H9 (cell line): Measurements from ENCODE around the gene MDFIC. TPM values are rescaled to one million over a fixed set of nuclear protein-coding genes. Genes with fewer than 3 reads are reported as not detected.

Source experiments
- DNase-seq: peaks from one replicate; pipeline ENCODE4 v3.0.0-alpha.2; 2017
- H2AFZ ChIP-seq: one replicate; pipeline ENCODE4 v1.6.1; 2013; ENCODE audit warnings: mild to moderate bottlenecking, low read length, control low read depth, moderate library complexity
- H2AK5ac ChIP-seq: 2 replicates; pipeline ENCODE4 v1.6.1; 2013; ENCODE audit warnings: low read length, control low read depth, mixed read lengths; ENCODE audit not compliant: insufficient read length
- H2BK120ac ChIP-seq: one replicate; pipeline ENCODE4 v1.6.1; 2013; ENCODE audit warnings: low read depth, mild to moderate bottlenecking, low read length, control low read depth, inconsistent platforms; ENCODE audit not compliant: poor library complexity, severe bottlenecking
- H2BK12ac ChIP-seq: 2 replicates; pipeline ENCODE4 v1.6.1; 2013; ENCODE audit warnings: low read length, control low read depth, mixed read lengths, low read depth; ENCODE audit not compliant: insufficient read length
- H2BK15ac ChIP-seq: 2 replicates; pipeline ENCODE4 v1.6.1; 2013; ENCODE audit warnings: low read depth, low read length, control low read depth
- H2BK20ac ChIP-seq: one replicate; pipeline ENCODE4 v1.6.1; 2013; ENCODE audit warnings: low read depth, mild to moderate bottlenecking, low read length, control low read depth, inconsistent platforms; ENCODE audit not compliant: poor library complexity, severe bottlenecking
- H2BK5ac ChIP-seq: 2 replicates; pipeline ENCODE4 v1.6.1; 2013; ENCODE audit warnings: low read length, control low read depth, mixed read lengths; ENCODE audit not compliant: insufficient read length
- H3K14ac ChIP-seq: 2 replicates; pipeline ENCODE4 v1.6.1; 2013; ENCODE audit warnings: low read length, control low read depth; ENCODE audit not compliant: insufficient read depth
- H3K18ac ChIP-seq: 2 replicates; pipeline ENCODE4 v1.6.1; 2013; ENCODE audit warnings: low read depth, mild to moderate bottlenecking, mixed read lengths, low read length, control low read depth; ENCODE audit not compliant: insufficient read length
- H3K23ac ChIP-seq: 2 replicates; pipeline ENCODE4 v1.6.1; 2013; ENCODE audit warnings: low read length, control low read depth, mixed read lengths, low read depth; ENCODE audit not compliant: insufficient read length
- H3K23me2 ChIP-seq: 2 replicates; pipeline ENCODE4 v1.6.1; 2013; ENCODE audit warnings: low read depth, mild to moderate bottlenecking, mixed read lengths, low read length, control low read depth; ENCODE audit not compliant: insufficient read length, poor library complexity, severe bottlenecking
- H3K27ac ChIP-seq: 2 replicates; pipeline ENCODE4 v1.5.1; 2013; ENCODE audit warnings: low read length, control low read depth, mixed read lengths, low read depth; ENCODE audit not compliant: insufficient read length
- H3K27me3 ChIP-seq: 2 replicates; pipeline ENCODE4 v1.6.1; 2013; ENCODE audit warnings: low read length, control low read depth, inconsistent platforms; ENCODE audit not compliant: insufficient read depth
- H3K4ac ChIP-seq: 2 replicates; pipeline ENCODE4 v1.6.1; 2013; ENCODE audit warnings: low read depth, mild to moderate bottlenecking, control low read depth, inconsistent platforms, low read length, moderate library complexity
- H3K4me1 ChIP-seq: 2 replicates; pipeline ENCODE4 v1.6.1; 2013; ENCODE audit warnings: low read length, control low read depth, inconsistent platforms; ENCODE audit not compliant: insufficient read depth
- H3K4me2 ChIP-seq: 2 replicates; pipeline ENCODE4 v1.6.1; 2013; ENCODE audit warnings: low read length, control low read depth, mixed read lengths; ENCODE audit not compliant: insufficient read length, insufficient read depth
- H3K56ac ChIP-seq: 2 replicates; pipeline ENCODE4 v1.6.1; 2013; ENCODE audit warnings: low read depth, mild to moderate bottlenecking, mixed read lengths, low read length, control low read depth; ENCODE audit not compliant: insufficient read length
- H3K79me1 ChIP-seq: 2 replicates; pipeline ENCODE4 v1.6.1; 2013; ENCODE audit warnings: low read depth, mild to moderate bottlenecking, moderate library complexity, low read length, control low read depth, inconsistent platforms; ENCODE audit not compliant: insufficient read depth, poor library complexity, severe bottlenecking
- H3K79me2 ChIP-seq: 2 replicates; pipeline ENCODE4 v1.6.1; 2013; ENCODE audit warnings: low read length, control low read depth, inconsistent platforms; ENCODE audit not compliant: insufficient read depth
- H3K9ac ChIP-seq: 2 replicates; pipeline ENCODE4 v1.6.1; 2013; ENCODE audit warnings: low read length, control low read depth, mixed read lengths; ENCODE audit not compliant: insufficient read length; ENCODE audit errors: extremely low read depth
- H3K9me3 ChIP-seq: one replicate; pipeline ENCODE4 v1.6.1; 2013; ENCODE audit warnings: low read depth, low read length, inconsistent platforms; ENCODE audit not compliant: control insufficient read depth
- H3T11ph ChIP-seq: one replicate; pipeline ENCODE4 v1.6.1; 2013; ENCODE audit warnings: mild to moderate bottlenecking, low read length, control low read depth, inconsistent platforms
- H4K20me1 ChIP-seq: one replicate; pipeline ENCODE4 v1.6.1; 2013; ENCODE audit not compliant: control insufficient read depth, insufficient read length, insufficient read depth
- H4K5ac ChIP-seq: 2 replicates; pipeline ENCODE4 v1.6.1; 2013; ENCODE audit warnings: low read depth, mild to moderate bottlenecking, mixed read lengths, low read length, control low read depth; ENCODE audit not compliant: insufficient read length
- H4K8ac ChIP-seq: replicated peaks from 2 replicates; pipeline ENCODE4 v1.6.1; 2013; ENCODE audit warnings: low read length, control low read depth, mixed read lengths, low read depth; ENCODE audit not compliant: insufficient read length
- H4K91ac ChIP-seq: 2 replicates; pipeline ENCODE4 v1.6.1; 2013; ENCODE audit warnings: low read depth, mild to moderate bottlenecking, moderate library complexity, mixed read lengths, low read length, control low read depth; ENCODE audit not compliant: insufficient read length
- H3K27ac Mint-ChIP-seq, 3 experiments: 2 replicates in 2 of 3; 3 replicates in 1 of 3; pipeline ENCODE4 v1.8.0; 2020 to 2021; ENCODE audit warnings: mixed read lengths in 3 of 3, mild to moderate bottlenecking in 1 of 3, moderate library complexity in 1 of 3
- H3K27me3 Mint-ChIP-seq: 2 replicates; pipeline ENCODE4 v1.8.0; 2021; ENCODE audit warnings: low read depth, mild to moderate bottlenecking, moderate library complexity, mixed read lengths
- H3K36me3 Mint-ChIP-seq, 3 experiments: 2 replicates in 2 of 3; 3 replicates in 1 of 3; pipeline ENCODE4 v1.8.0; 2020 to 2021; ENCODE audit warnings: low read depth in 3 of 3, mixed read lengths in 3 of 3; ENCODE audit not compliant: insufficient read depth in 1 of 3
- H3K4me1 Mint-ChIP-seq, 2 experiments: 2 replicates each; pipeline ENCODE4 v1.8.0; 2020; ENCODE audit warnings: mixed read lengths in 2 of 2
- H3K4me3 Mint-ChIP-seq, 2 experiments: 2 replicates in 1 of 2; 3 replicates in 1 of 2; pipeline ENCODE4 v1.8.0; 2020 to 2021; ENCODE audit warnings: mild to moderate bottlenecking in 2 of 2, mixed read lengths in 2 of 2, moderate library complexity in 1 of 2
- H3K9me3 Mint-ChIP-seq, 2 experiments: 2 replicates in 1 of 2; 3 replicates in 1 of 2; pipeline ENCODE4 v1.8.0; 2020; ENCODE audit warnings: mild to moderate bottlenecking in 2 of 2, mixed read lengths in 2 of 2, moderate library complexity in 1 of 2
- WGBS: extraction: QIAGEN DNeasy Blood & Tissue Kit; methylation state at CpG from one replicate; pipeline ENCODE4 v1.1.7; 2013; ENCODE audit warnings: missing lambda C conversion rate, low lambda C conversion rate, mixed read lengths; ENCODE audit not compliant: insufficient read length; ENCODE audit errors: extremely low coverage; 5-methylcytosine and 5-hydroxymethylcytosine counted together
- total RNA-seq: library from RNA; stranded (reverse); gene quantifications from 2 replicates; pipeline ENCODE4 v1.2.1, GENCODE V29; 2021
- TF ChIP-seq, protein P1 (sequence below): fragments of 200-600 bp; sonication (generic); conservative IDR thresholded peaks from 3 replicates; pipeline ENCODE4 v1.8.0; 2021; ENCODE audit warnings: antibody characterized with exemption, mild to moderate bottlenecking

MDFIC gene
- total RNA-seq, 1 experiment from 2014 or later = 2.0 TPM

DNA sequence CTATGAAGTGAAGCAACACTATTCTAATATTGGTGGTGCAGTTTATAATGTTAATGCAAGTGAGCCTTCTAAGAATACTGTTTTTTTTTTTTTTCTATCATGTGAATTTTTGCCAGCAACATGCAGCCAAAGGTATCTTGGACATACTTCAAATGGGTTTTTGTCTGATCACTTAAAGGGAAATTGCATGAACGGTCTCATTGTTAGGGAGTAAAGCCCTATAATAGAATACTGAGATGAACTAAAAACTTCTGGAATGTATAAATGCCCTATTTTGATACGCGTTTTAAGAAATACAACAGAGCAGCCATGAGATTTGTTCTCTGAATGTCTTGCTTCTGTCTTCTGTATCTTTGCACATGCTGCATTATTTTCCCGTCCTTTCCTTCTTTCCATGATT, 10.5 kb upstream of the MDFIC start:
- no peaks in the 10 kb centered on the region for H3K9me3 ChIP-seq
- no peak overlapping the region for H4K91ac ChIP-seq
- no peak overlapping the region for H3K23ac ChIP-seq
- H2BK20ac ChIP-seq = no peak overlapping the region
- TF ChIP-seq, protein P1, sequence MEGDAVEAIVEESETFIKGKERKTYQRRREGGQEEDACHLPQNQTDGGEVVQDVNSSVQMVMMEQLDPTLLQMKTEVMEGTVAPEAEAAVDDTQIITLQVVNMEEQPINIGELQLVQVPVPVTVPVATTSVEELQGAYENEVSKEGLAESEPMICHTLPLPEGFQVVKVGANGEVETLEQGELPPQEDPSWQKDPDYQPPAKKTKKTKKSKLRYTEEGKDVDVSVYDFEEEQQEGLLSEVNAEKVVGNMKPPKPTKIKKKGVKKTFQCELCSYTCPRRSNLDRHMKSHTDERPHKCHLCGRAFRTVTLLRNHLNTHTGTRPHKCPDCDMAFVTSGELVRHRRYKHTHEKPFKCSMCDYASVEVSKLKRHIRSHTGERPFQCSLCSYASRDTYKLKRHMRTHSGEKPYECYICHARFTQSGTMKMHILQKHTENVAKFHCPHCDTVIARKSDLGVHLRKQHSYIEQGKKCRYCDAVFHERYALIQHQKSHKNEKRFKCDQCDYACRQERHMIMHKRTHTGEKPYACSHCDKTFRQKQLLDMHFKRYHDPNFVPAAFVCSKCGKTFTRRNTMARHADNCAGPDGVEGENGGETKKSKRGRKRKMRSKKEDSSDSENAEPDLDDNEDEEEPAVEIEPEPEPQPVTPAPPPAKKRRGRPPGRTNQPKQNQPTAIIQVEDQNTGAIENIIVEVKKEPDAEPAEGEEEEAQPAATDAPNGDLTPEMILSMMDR = no peak
- H3K4me1 Mint-ChIP-seq = peaks cover under 1 to 2% of the 10 kb centered on the region in 2 experiments; a peak in 3 of 4 replicates
- no peaks in the 10 kb centered on the region; a peak in 2 of 7 replicates for H3K36me3 Mint-ChIP-seq
- H3K18ac ChIP-seq = no peak overlapping the region
- H3K79me1 ChIP-seq = no peaks in the 10 kb centered on the region
- H3K4me2 ChIP-seq = no peak overlapping the region
- no peaks in the 10 kb centered on the region for H3K79me2 ChIP-seq
- no peak overlapping the region for H3K9ac ChIP-seq
- no peak overlapping the region for H2BK15ac ChIP-seq
- no peak overlapping the region for H3K56ac ChIP-seq
- no peaks in the 10 kb centered on the region for H3K27me3 Mint-ChIP-seq
- WGBS = no CpG with 5 or more reads among the region's 4 CpGs
- no peak overlapping the region for H3K4ac ChIP-seq
- 0 out of 5 replicates have a peak, but pooled peaks cover 0 to 2% of the 10 kb centered on the region in 2 experiments for H3K9me3 Mint-ChIP-seq
- no peak for DNase-seq
- H2AFZ ChIP-seq = no peak overlapping the region
- H4K5ac ChIP-seq = no peak overlapping the region
- H3K4me1 ChIP-seq = no peaks in the 10 kb centered on the region
- no peak overlapping the region for H4K8ac ChIP-seq
- H3K27ac ChIP-seq = no peak overlapping the region
- H3K4me3 Mint-ChIP-seq = no peak overlapping the region
- no peak overlapping the region for H2BK5ac ChIP-seq
- no peak overlapping the region for H3K14ac ChIP-seq
- no peak overlapping the region for H3K27ac Mint-ChIP-seq
- H3K23me2 ChIP-seq = no peaks in the 10 kb centered on the region
- H2BK120ac ChIP-seq = no peak overlapping the region
- H3T11ph ChIP-seq = no peak overlapping the region
- no peak overlapping the region for H2AK5ac ChIP-seq
- H2BK12ac ChIP-seq = no peak overlapping the region
- H3K27me3 ChIP-seq = no peaks in the 10 kb centered on the region
- H4K20me1 ChIP-seq = no peaks in the 10 kb centered on the region
